Stimulated activated naive CD8-positive, alpha-beta T cell treated with anti-CD3 and anti-CD28 coated beads, Interleukin-15, Interleukin-2, amounts not matched to agents 100 ng/mL and 50 ng/mL, for 24 hours (primary cell): Measurements from ENCODE around the gene C2orf42.
"Not testable (repeated sequence)": the region's sequence is repeated elsewhere in the genome, so short reads cannot be mapped to it uniquely, and the experiment has no call there.

ENCODE experiments used
- H3K27ac Mint-ChIP-seq: one replicate; pipeline ENCODE4 v1.8.0; 2021; ENCODE audit warnings: mild to moderate bottlenecking, mixed read lengths
- H3K27me3 Mint-ChIP-seq: one replicate; pipeline ENCODE4 v1.8.0; 2021; ENCODE audit warnings: mixed read lengths
- H3K36me3 Mint-ChIP-seq: one replicate; pipeline ENCODE4 v1.8.0; 2021; ENCODE audit warnings: low read depth, mixed read lengths
- H3K4me1 Mint-ChIP-seq: one replicate; pipeline ENCODE4 v1.8.0; 2021; ENCODE audit warnings: low read depth, mixed read lengths
- H3K4me3 Mint-ChIP-seq: one replicate; pipeline ENCODE4 v1.8.0; 2021; ENCODE audit warnings: mild to moderate bottlenecking, mixed read lengths
- H3K9me3 Mint-ChIP-seq: one replicate; pipeline ENCODE4 v1.8.0; 2021; ENCODE audit warnings: mixed read lengths

C2orf42 gene

DNA sequence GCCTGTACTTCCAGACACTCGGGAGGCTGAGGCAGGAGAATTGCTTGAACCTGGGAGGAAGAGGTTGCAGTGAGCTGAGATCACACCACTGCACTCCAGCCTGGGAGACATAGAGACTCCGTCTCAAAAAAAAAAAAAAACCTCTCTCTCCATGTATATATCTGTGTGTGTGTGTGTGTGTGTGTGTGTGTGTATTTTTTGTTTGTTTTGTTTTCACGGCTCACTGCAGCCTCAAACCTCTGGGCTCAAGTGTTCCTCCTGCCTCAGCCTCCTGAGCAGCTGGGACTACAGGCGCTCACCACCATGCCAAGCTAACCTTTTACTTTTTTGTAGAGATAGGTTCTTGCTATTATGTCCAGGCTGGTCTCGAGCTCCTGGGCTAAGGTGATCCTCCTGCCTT lies 80.4 kb downstream of the C2orf42 start:
- not testable (repeated sequence) for H3K27ac Mint-ChIP-seq
- H3K4me1 Mint-ChIP-seq = peaks cover 57% of the 10 kb centered on the region

DNA sequence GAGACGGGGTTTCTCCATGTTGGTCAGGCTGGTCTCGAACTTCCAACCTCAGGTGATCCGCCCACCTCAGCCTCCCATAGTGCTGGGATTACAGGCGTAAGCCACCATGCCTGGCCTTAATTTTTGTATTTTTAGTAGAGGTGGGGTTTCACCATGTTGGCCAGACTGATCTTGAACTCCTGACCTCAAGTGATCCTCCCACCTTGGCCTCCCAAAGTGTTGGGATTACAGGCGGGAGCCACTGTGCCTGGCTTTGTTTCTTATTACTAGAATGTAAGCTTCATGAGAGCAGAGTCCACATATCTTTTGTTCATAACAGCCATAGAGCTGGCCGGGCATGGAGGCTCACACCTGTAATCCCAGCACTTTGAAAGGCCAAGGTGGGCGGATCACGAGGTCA lies 84.7 kb downstream of the C2orf42 start:
- not testable (repeated sequence) for H3K27me3 Mint-ChIP-seq, H3K4me3 Mint-ChIP-seq, H3K27ac Mint-ChIP-seq, H3K9me3 Mint-ChIP-seq, H3K36me3 Mint-ChIP-seq
- peaks cover 70% of the 10 kb centered on the region for H3K4me1 Mint-ChIP-seq

More for the DNA sequence above, 80.4 kb downstream of the C2orf42 start:
- H3K36me3 Mint-ChIP-seq, H3K27me3 Mint-ChIP-seq, H3K9me3 Mint-ChIP-seq, H3K4me3 Mint-ChIP-seq: not testable (repeated sequence)

DNA sequence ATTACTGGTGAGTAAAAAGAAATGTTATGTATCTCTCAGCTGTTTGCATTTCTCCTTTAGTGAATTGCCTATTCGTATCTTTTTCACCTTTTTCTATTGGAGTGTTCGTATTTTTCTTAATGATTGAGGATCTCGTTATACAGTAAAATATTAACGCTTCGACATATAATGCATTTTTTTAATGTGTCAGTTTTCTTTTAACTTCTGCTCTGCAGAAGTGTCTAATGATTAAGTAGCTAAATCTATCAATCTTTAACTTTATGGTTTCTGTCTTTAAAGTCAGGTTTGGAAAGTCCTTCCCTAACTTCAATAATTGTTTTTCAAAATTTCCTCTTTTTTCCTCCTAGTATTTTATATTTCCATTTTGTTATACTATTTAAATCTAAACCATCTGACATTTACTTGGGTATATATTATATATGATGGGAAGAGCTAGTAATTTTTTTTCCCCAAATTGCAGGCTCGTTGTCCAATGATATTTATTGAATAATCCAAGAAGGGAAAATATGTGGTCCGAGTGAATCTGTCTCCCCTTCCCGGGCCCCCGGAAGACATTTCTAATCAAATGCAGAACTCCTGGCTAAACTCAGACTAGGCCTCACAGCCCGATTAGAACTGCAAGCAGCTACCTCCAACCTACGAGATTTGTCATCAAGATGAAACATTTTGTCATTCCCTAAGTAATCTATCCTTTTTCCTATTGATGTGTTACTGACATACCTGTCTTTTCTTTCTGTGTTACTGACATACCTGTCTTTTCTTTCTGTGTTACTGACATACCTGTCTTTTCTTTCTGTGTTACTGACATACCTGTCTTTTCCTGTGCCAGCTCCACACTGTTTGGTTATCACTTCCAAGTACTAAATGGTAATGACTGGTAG lies 86.3 kb downstream of the C2orf42 start:
- H3K36me3 Mint-ChIP-seq = no peaks in the 10 kb centered on the region
- peak overlapping the region; percentile 91 for H3K27ac Mint-ChIP-seq
- no peaks in the 10 kb centered on the region for H3K9me3 Mint-ChIP-seq
- peak overlapping the region; percentile 79 for H3K4me3 Mint-ChIP-seq
- H3K27me3 Mint-ChIP-seq = no peaks in the 10 kb centered on the region
- H3K4me1 Mint-ChIP-seq = peaks cover 65% of the 10 kb centered on the region

DNA sequence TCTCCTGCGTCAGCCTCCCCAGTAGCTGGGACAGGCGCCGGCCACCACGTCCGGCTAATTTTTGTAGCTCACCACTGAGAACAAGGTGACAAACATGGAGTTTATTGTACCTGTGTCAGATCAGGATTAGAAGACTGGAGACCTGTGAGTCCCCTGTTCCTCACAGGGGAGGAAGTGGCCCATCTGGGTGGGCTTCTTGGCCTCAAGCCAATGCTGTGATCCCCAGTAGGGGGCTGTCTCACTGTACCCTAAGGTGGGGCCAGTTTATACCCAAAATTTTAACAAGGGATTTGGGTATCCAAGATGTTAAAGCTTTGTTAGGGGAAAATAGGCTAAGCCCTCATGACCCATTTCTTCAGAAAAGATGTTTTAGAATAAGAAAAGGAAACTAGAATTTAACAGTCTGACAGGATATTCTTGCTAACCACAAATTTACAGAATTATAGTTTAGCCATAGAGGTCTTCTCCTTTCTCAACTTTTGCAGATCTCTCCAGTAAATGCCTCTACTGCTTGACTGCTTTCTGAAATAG lies 87.2 kb downstream of the C2orf42 start:
- Mint-ChIP-seq H3K27me3 (no peaks in the 10 kb centered on the region), H3K36me3 (no peaks in the 10 kb centered on the region), H3K9me3 (no peaks in the 10 kb centered on the region), H3K27ac (peak overlapping the region; percentile 91), H3K4me1 (peaks cover 65% of the 10 kb centered on the region), H3K4me3 (peak overlapping the region; percentile 79)

DNA sequence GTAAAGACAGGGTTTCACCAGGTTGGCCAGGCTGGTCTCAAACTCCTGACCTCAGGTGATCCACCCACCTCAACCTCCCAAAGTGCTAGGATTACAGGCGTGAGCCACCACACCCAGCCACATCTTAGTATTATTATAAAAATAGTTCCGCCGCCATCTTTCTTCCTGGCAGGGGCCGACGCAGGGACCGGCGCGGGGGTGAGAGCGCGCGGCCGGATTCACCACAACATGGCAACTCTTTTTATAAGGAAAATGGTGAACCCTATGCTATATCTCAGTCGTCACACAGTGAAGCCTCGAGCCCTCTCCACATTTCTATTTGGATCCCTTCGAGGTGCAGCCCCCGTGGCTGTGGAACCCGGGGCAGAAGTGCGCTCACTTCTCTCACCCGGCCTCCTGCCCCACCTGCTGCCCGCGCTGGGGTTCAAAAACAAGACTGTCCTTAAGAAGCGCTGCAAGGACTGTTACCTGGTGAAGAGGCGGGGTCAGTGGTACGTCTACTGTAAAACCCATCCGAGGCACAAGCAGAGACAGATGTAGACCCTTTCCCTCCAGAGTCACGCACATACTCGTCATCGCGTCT lies 88.4 kb downstream of the C2orf42 start:
- not testable (repeated sequence) for H3K4me3 Mint-ChIP-seq, H3K9me3 Mint-ChIP-seq, H3K27me3 Mint-ChIP-seq, H3K36me3 Mint-ChIP-seq
- Mint-ChIP-seq H3K4me1 (peaks cover 58% of the 10 kb centered on the region), H3K27ac (peak overlapping the region; percentile 43)

DNA sequence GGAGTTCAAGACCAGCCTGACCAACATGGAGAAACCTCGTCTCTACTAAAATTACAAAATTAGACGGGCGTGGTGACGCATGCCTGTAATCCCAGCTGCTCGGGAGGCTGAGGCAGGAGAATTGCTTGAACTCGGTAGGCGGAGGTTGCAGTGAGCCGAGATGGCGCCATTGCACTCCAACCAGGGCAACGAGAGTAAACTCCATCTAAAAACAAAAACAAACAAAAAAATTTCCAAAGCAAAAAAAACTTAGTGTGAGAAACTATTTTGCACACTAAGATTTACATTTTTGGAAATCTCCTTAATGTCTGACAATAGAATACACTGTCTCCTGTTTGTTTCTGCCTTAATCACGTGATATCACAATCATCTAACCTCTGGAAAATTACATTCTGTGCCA lies 89.1 kb downstream of the C2orf42 start:
- H3K4me3 Mint-ChIP-seq, H3K27ac Mint-ChIP-seq, H3K27me3 Mint-ChIP-seq, H3K9me3 Mint-ChIP-seq, H3K36me3 Mint-ChIP-seq: not testable (repeated sequence)
- H3K4me1 Mint-ChIP-seq = peaks cover 52% of the 10 kb centered on the region

DNA sequence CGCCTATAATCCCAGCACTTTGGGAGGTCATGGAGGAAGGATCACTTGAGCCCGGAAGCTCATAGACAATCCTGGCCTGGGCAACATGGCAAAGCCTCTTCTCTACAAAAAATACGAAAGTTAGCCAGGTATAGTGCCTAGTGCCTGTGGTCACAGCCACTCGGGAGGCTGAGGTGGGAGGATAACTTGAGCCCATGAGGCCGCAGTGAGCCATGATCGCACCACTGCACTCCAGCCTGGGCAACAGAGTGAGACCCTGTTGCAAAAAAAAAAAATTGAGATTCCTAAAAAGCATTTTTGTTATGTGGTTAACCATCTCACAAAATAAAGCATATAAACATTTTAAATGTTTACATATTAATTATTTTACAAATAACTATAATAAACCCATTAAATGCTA lies 89.6 kb downstream of the C2orf42 start:
- no peaks in the 10 kb centered on the region for H3K27me3 Mint-ChIP-seq
- peaks cover 52% of the 10 kb centered on the region for H3K4me1 Mint-ChIP-seq
- no peaks in the 10 kb centered on the region for H3K36me3 Mint-ChIP-seq
- H3K27ac Mint-ChIP-seq = peak overlapping the region; percentile 28
- no peak overlapping the region for H3K4me3 Mint-ChIP-seq
- no peaks in the 10 kb centered on the region for H3K9me3 Mint-ChIP-seq
